ENCODE measurements around the gene SHISAL2A. TPM values are rescaled to one million over a fixed set of nuclear protein-coding genes. Genes with fewer than 3 reads are reported as not detected.

Gene SHISAL2A
- total and polyA plus RNA-seq, 2 donors (not counting 3 experiments of a cell fraction or from before 2014, with no cell fraction given): not detected

DNA sequence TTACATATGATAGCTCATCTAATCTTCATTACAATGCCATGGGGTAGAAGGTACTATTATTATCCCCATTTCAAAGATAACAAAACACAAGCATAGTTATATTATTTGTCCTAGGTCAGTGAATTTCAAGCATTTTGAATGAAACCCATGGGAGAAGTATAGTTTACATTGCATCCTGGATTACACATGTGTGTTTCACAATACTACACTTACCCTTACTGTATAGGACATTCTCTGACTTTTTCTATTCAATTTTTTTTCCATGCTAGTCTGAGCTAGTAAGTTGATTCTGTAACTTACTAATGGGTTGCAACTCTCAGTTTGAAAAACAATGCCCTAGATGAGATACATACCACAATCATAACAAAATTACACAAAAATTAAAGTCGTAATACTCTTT lies 39.5 kb upstream of the SHISAL2A start:
- H4K20me1 ChIP-seq (replicated peaks; ENCODE audit: control insufficient read depth, extremely low read depth, insufficient read depth, low read length): no peaks in the 10 kb centered on the region
- no peaks in the 10 kb centered on the region for H3K36me3 ChIP-seq (ENCODE audit: control insufficient read depth in 2 of 2, extremely low read depth in 1 of 2, insufficient read depth in 2 of 2, low read length in 2 of 2)
- no peak overlapping the region for H3K9ac ChIP-seq (replicated peaks; ENCODE audit: extremely low read depth, insufficient read depth, low read length)
- no peaks in the 10 kb centered on the region for H3K9me1 ChIP-seq (replicated peaks; ENCODE audit: control insufficient read depth, extremely low read depth, insufficient read depth, low read length)
- peaks cover 8 to 18% of the 10 kb centered on the region in 2 experiments for H3K27me3 ChIP-seq (ENCODE audit: control insufficient read depth in 2 of 2, insufficient read depth in 2 of 2, low read length in 2 of 2)
- H3K4me1 ChIP-seq (ENCODE audit: control insufficient read depth, extremely low read depth, insufficient read depth, low read length): peaks cover 3% of the 10 kb centered on the region
- no peak overlapping the region for H2AFZ ChIP-seq (ENCODE audit: low read depth, low read length)
- dilution Hi-C loops (cut with MboI; ENCODE audit: extremely low pct_ligation_motif_present, low sequenced_read_pairs) (no loop called here), intact Hi-C loops (cut with micrococcal nuclease) (no loop called here)
- FAIRE-seq (no peak), DNase-seq (ENCODE audit: low read depth, low spot score) (no peak)
- no peak for TF ChIP-seq EZH2 (IDR thresholded peaks at IDR 0.05; ENCODE audit: borderline replicate concordance, low read depth, low read length, severe bottlenecking)
- no peak for TF ChIP-seq POLR2AphosphoS5 (IDR thresholded peaks at IDR 0.05; ENCODE audit: insufficient read depth, low read depth, low read length)
- TF ChIP-seq JUN (IDR thresholded peaks at IDR 0.05; ENCODE audit: borderline replicate concordance, insufficient read depth, insufficient read length, low read depth): no peak
- TF ChIP-seq FOS (IDR thresholded peaks at IDR 0.05; ENCODE audit: borderline replicate concordance, insufficient read depth, low read length): no peak
- TF ChIP-seq POLR2A (IDR thresholded peaks at IDR 0.05; ENCODE audit: low read depth, low read length): no peak
- no peak for TF ChIP-seq GATA2 (IDR thresholded peaks at IDR 0.05; ENCODE audit: insufficient read depth, insufficient read length, low read depth, low read length)
- no peak for TF ChIP-seq MYC (IDR thresholded peaks at IDR 0.05; ENCODE audit: low read depth, low read length)
- TF ChIP-seq, protein P1, sequence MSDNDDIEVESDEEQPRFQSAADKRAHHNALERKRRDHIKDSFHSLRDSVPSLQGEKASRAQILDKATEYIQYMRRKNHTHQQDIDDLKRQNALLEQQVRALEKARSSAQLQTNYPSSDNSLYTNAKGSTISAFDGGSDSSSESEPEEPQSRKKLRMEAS (IDR thresholded peaks at IDR 0.05; ENCODE audit: insufficient read depth, insufficient read length): no peak
- ChIA-PET POLR2A (no interaction called here), CTCF (interaction anchor here (0.9 to 2.4 kb wide), 3 partner anchors 12 to 40 kb away, joined by 3 to 5 read pairs (median 4); no protein-coding TSS in a partner anchor)
- no peak overlapping the region for H3K27ac ChIP-seq (ENCODE audit: insufficient read depth, low read depth, low read length)
- no TSS peak for BruUV-seq (replicated peaks)
- no peak overlapping the region for H3K4me3 ChIP-seq (replicated peaks in 1 of 3; ENCODE audit: insufficient read depth in 1 of 3, low read depth in 1 of 3, low read length in 3 of 3)
- no peak overlapping the region for H3K4me2 ChIP-seq (ENCODE audit: insufficient read depth, low read length)
- H3K9me3 ChIP-seq (replicated peaks; ENCODE audit: control insufficient read depth, insufficient read depth, low read length): no peaks in the 10 kb centered on the region
- H3K79me2 ChIP-seq (ENCODE audit: control insufficient read depth, insufficient read depth, low read length): no peaks in the 10 kb centered on the region

DNA sequence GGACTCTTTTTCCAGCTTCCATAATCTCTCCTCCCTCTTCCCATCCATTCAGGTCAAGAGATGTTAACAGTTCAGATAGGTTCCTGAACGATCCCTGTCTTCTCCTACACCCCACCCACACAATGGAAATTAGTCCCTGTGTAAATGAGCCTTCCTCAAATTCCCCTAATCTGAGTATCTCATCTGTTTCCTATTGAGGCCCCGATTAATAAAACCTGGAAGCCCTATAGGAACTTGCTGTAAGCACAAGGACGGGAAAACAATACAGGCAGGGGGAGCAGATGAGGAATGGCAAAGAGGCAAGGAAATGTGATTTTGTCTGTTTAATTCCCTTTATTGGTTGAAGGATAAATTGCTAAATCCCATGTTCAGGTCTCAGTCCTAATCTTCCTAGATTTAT lies 37.9 kb upstream of the SHISAL2A start:
- ChIA-PET CTCF (interaction anchor here (1.4 to 2.4 kb wide), 2 partner anchors 9 to 41 kb away, joined by 3 to 5 read pairs; no protein-coding TSS in a partner anchor), POLR2A (interaction anchor here (0.5 kb wide), 1 partner anchor 30 kb away, joined by 3 read pairs; no protein-coding TSS in a partner anchor)
- Histone ChIP-seq H3K9me1 (replicated peaks; ENCODE audit: control insufficient read depth, extremely low read depth, insufficient read depth, low read length) (no peaks in the 10 kb centered on the region), H4K20me1 (replicated peaks; ENCODE audit: control insufficient read depth, extremely low read depth, insufficient read depth, low read length) (no peaks in the 10 kb centered on the region), H2AFZ (ENCODE audit: low read depth, low read length) (no peak overlapping the region), H3K4me2 (ENCODE audit: insufficient read depth, low read length) (no peak overlapping the region), H3K79me2 (ENCODE audit: control insufficient read depth, insufficient read depth, low read length) (no peaks in the 10 kb centered on the region), H3K9me3 (replicated peaks; ENCODE audit: control insufficient read depth, insufficient read depth, low read length) (no peaks in the 10 kb centered on the region), H3K9ac (replicated peaks; ENCODE audit: extremely low read depth, insufficient read depth, low read length) (no peak overlapping the region), H3K27me3 (ENCODE audit: control insufficient read depth in 2 of 2, insufficient read depth in 2 of 2, low read length in 2 of 2) (peaks cover 8 to 11% of the 10 kb centered on the region in 2 experiments), H3K36me3 (ENCODE audit: control insufficient read depth in 2 of 2, extremely low read depth in 1 of 2, insufficient read depth in 2 of 2, low read length in 2 of 2) (no peaks in the 10 kb centered on the region), H3K4me1 (ENCODE audit: control insufficient read depth, extremely low read depth, insufficient read depth, low read length) (peaks cover 3% of the 10 kb centered on the region), H3K4me3 (replicated peaks in 1 of 3; ENCODE audit: insufficient read depth in 1 of 3, low read depth in 1 of 3, low read length in 3 of 3) (no peak overlapping the region), H3K27ac (ENCODE audit: insufficient read depth, low read depth, low read length) (no peak overlapping the region)
- TF ChIP-seq FOS (IDR thresholded peaks at IDR 0.05; ENCODE audit: borderline replicate concordance, insufficient read depth, low read length) (no peak), MYC (IDR thresholded peaks at IDR 0.05; ENCODE audit: low read depth, low read length) (no peak), JUN (IDR thresholded peaks at IDR 0.05; ENCODE audit: borderline replicate concordance, insufficient read depth, insufficient read length, low read depth) (no peak), POLR2AphosphoS5 (IDR thresholded peaks at IDR 0.05; ENCODE audit: insufficient read depth, low read depth, low read length) (no peak), EZH2 (IDR thresholded peaks at IDR 0.05; ENCODE audit: borderline replicate concordance, low read depth, low read length, severe bottlenecking) (no peak)
- intact Hi-C loops (cut with micrococcal nuclease) (no loop called here), dilution Hi-C loops (cut with MboI; ENCODE audit: extremely low pct_ligation_motif_present, low sequenced_read_pairs) (no loop called here)
- peak; percentile 68 for FAIRE-seq
- peak; percentile 74 for DNase-seq (ENCODE audit: low read depth, low spot score)
- no TSS peak for BruUV-seq (replicated peaks)

Measured in endothelial cell of umbilical vein (primary cell).